IMR-90 (cell line): ENCODE measurements around the gene FAAP20. TPM values are rescaled to one million over a fixed set of nuclear protein-coding genes. Genes with fewer than 3 reads are reported as not detected.
A peak's percentile ranks its signal among the peaks of the same experiment; 100 is the strongest.

Source experiments
- ATAC-seq: fragments of 200-7000 bp; cut with Tn5 transposase; 2 replicates; pipeline ENCODE4 v1.9.1; 2020; ENCODE audit warnings: low read depth, mild to moderate bottlenecking, moderate library complexity
- BruUV-seq: library from RNA; stranded (reverse); fragments of 400-500 nt; replicated peaks from 2 replicates; lab custom pipeline; 2021; lab: Mats Ljungman, UMichigan
- CTCF ChIA-PET: fragments of 300-600 bp; formaldehyde crosslinking; extraction: SDS; loops from one replicate; lab custom pipeline; 2021; ENCODE audit warnings: antibody characterized with exemption; lab: Yijun Ruan, JAX
- POLR2A ChIA-PET: fragments of 300-600 bp; sonication (Branson Sonifier 250); formaldehyde crosslinking; loops from one replicate; lab custom pipeline; 2022; ENCODE audit warnings: antibody characterized with exemption; ENCODE audit not compliant: unreplicated experiment; lab: Charles Lee
- DNase-seq: peaks from one replicate; pipeline ENCODE4 v3.0.0; 2013
- H2AFZ ChIP-seq: replicated peaks from 2 replicates; pipeline ENCODE3; 2013; ENCODE audit warnings: low read length, mild to moderate bottlenecking; ENCODE audit not compliant: poor library complexity
- H2AK5ac ChIP-seq: 2 replicates; pipeline ENCODE4 v1.6.1; 2013; ENCODE audit warnings: low read depth, low read length, inconsistent platforms
- H2AK9ac ChIP-seq: replicated peaks from 2 replicates; pipeline ENCODE3; 2013; ENCODE audit warnings: mild to moderate bottlenecking, low read depth, low read length, moderate library complexity; ENCODE audit not compliant: poor library complexity
- H2BK120ac ChIP-seq: 2 replicates; pipeline ENCODE4 v1.6.1; 2013; ENCODE audit warnings: low read depth, low read length, inconsistent platforms
- H2BK15ac ChIP-seq: 3 replicates; pipeline ENCODE4 v1.6.1; 2013; ENCODE audit warnings: low read depth, low read length, inconsistent platforms
- H2BK20ac ChIP-seq: 2 replicates; pipeline ENCODE4 v1.6.1; 2013; ENCODE audit warnings: low read depth, mild to moderate bottlenecking, inconsistent platforms, low read length, moderate library complexity
- H2BK5ac ChIP-seq: 2 replicates; pipeline ENCODE4 v1.6.1; 2013; ENCODE audit warnings: mild to moderate bottlenecking, low read depth, low read length, inconsistent platforms; ENCODE audit not compliant: poor library complexity, severe bottlenecking
- H3K14ac ChIP-seq: replicated peaks from 2 replicates; pipeline ENCODE4 v1.6.1; 2013; ENCODE audit warnings: low read depth, low read length, inconsistent platforms
- H3K18ac ChIP-seq: 2 replicates; pipeline ENCODE4 v1.6.1; 2013; ENCODE audit warnings: low read depth, low read length, control low read depth
- H3K23ac ChIP-seq: 2 replicates; pipeline ENCODE4 v1.6.1; 2013; ENCODE audit warnings: low read depth, low read length, inconsistent platforms
- H3K27ac ChIP-seq: 2 replicates; pipeline ENCODE4 v1.5.1; 2013; ENCODE audit warnings: mild to moderate bottlenecking, control low read depth, low read length; ENCODE audit not compliant: insufficient read depth
- H3K27me3 ChIP-seq: 2 replicates; pipeline ENCODE4 v1.6.1; 2013; ENCODE audit warnings: low read length; ENCODE audit not compliant: control insufficient read depth, insufficient read depth
- H3K36me3 ChIP-seq: 2 replicates; pipeline ENCODE4 v1.6.1; 2013; ENCODE audit warnings: low read length, mixed read lengths; ENCODE audit not compliant: control insufficient read depth, insufficient read depth
- H3K4ac ChIP-seq: 2 replicates; pipeline ENCODE4 v1.6.1; 2013; ENCODE audit warnings: low read depth, low read length, inconsistent platforms
- H3K4me1 ChIP-seq: 2 replicates; pipeline ENCODE4 v1.6.1; 2013; ENCODE audit warnings: low read length, mixed read lengths; ENCODE audit not compliant: control insufficient read depth, insufficient read depth
- H3K4me2 ChIP-seq: 2 replicates; pipeline ENCODE4 v1.6.1; 2013; ENCODE audit warnings: low read depth, mild to moderate bottlenecking, control low read depth, low read length, moderate library complexity
- H3K4me3 ChIP-seq: 2 replicates; pipeline ENCODE4 v1.5.1; 2013; ENCODE audit warnings: low read depth, mild to moderate bottlenecking, control low read depth, low read length, moderate library complexity; ENCODE audit not compliant: insufficient read depth
- H3K56ac ChIP-seq: 2 replicates; pipeline ENCODE4 v1.6.1; 2013; ENCODE audit warnings: low read length, inconsistent platforms; ENCODE audit not compliant: insufficient read depth; ENCODE audit errors: extremely low read depth
- H3K79me1 ChIP-seq, 2 experiments: 2 replicates each; pipeline ENCODE4 v1.6.1; 2013; ENCODE audit warnings: low read length in 2 of 2, inconsistent platforms in 1 of 2, low read depth in 1 of 2
- H3K9ac ChIP-seq: 2 replicates; pipeline ENCODE4 v1.6.1; 2013; ENCODE audit warnings: low read depth, low read length, control low read depth
- H3K9me1 ChIP-seq: 2 replicates; pipeline ENCODE4 v1.6.1; 2013; ENCODE audit warnings: low read length, inconsistent platforms; ENCODE audit not compliant: insufficient read depth
- H3K9me3 ChIP-seq: 2 replicates; pipeline ENCODE4 v1.6.1; 2013; ENCODE audit warnings: low read length; ENCODE audit not compliant: control insufficient read depth, insufficient read depth
- H4K20me1 ChIP-seq: 2 replicates; pipeline ENCODE4 v1.6.1; 2013; ENCODE audit warnings: low read length, inconsistent platforms; ENCODE audit not compliant: insufficient read depth
- H4K5ac ChIP-seq: 2 replicates; pipeline ENCODE4 v1.6.1; 2013; ENCODE audit warnings: mild to moderate bottlenecking, low read depth, low read length, control low read depth
- H4K8ac ChIP-seq, 2 experiments: 2 replicates each; pipeline ENCODE4 v1.6.1; 2013; ENCODE audit warnings: low read depth in 2 of 2, low read length in 2 of 2, control low read depth in 1 of 2, inconsistent platforms in 1 of 2
- H4K91ac ChIP-seq: 2 replicates; pipeline ENCODE4 v1.6.1; 2013; ENCODE audit warnings: low read depth, low read length, inconsistent platforms; ENCODE audit not compliant: insufficient read depth
- BHLHE40 ChIP-seq: fragments of 150-350 bp; IDR thresholded peaks from 2 replicates; pipeline ENCODE4 v1.6.1; 2016; ENCODE audit warnings: mild to moderate bottlenecking, low read depth, low read length
- CEBPB ChIP-seq: IDR thresholded peaks from 2 replicates; pipeline ENCODE4 v1.6.1; 2012; ENCODE audit warnings: low read depth, low read length, improper control_type of control experiment
- CHD1 ChIP-seq: IDR thresholded peaks from 2 replicates; pipeline ENCODE4 v1.6.1; 2012; ENCODE audit warnings: low read depth, low read length, improper control_type of control experiment
- FOS ChIP-seq: fragments of 150-350 bp; IDR thresholded peaks from 2 replicates; pipeline ENCODE4 v1.6.1; 2016; ENCODE audit warnings: low read depth, low read length
- MAFK ChIP-seq: IDR thresholded peaks from 2 replicates; pipeline ENCODE4 v1.6.1; 2012; ENCODE audit warnings: low read depth, low read length, improper control_type of control experiment
- MAZ ChIP-seq: IDR thresholded peaks from 2 replicates; pipeline ENCODE4 v1.6.1; 2012; ENCODE audit warnings: low read depth, mild to moderate bottlenecking, low read length, improper control_type of control experiment, moderate library complexity, borderline replicate concordance
- MXI1 ChIP-seq: IDR thresholded peaks from 2 replicates; pipeline ENCODE4 v1.6.1; 2012; ENCODE audit warnings: low read depth, mild to moderate bottlenecking, low read length, moderate library complexity, borderline replicate concordance
- POLR2A ChIP-seq: IDR thresholded peaks from 2 replicates; pipeline ENCODE4 v1.6.1; 2012; ENCODE audit warnings: mild to moderate bottlenecking, low read depth, low read length
- RAD21 ChIP-seq: IDR thresholded peaks from 2 replicates; pipeline ENCODE4 v1.6.1; 2012; ENCODE audit warnings: low read length, improper control_type of control experiment
- RCOR1 ChIP-seq: IDR thresholded peaks from 2 replicates; pipeline ENCODE4 v1.6.1; 2012; ENCODE audit warnings: mild to moderate bottlenecking, low read length, improper control_type of control experiment; ENCODE audit not compliant: insufficient replicate concordance
- RFX5 ChIP-seq: IDR thresholded peaks from 2 replicates; pipeline ENCODE4 v1.8.0; 2012; ENCODE audit warnings: low read depth, mild to moderate bottlenecking, low read length, moderate library complexity
- SMC3 ChIP-seq: fragments of 150-350 bp; IDR thresholded peaks from 2 replicates; pipeline ENCODE4 v1.6.1; 2016; ENCODE audit warnings: low read depth, mild to moderate bottlenecking, antibody characterized with exemption, low read length, moderate library complexity
- WGBS, 2 experiments: methylation state at CpG; one replicate each; pipeline versions ENCODE4 v1.1.5 to v1.1.7; 2013; ENCODE audit warnings: missing lambda C conversion rate in 2 of 2; ENCODE audit not compliant: insufficient read length in 1 of 2; ENCODE audit errors: extremely low coverage in 2 of 2; 5-methylcytosine and 5-hydroxymethylcytosine counted together
- dilution Hi-C: fragments of 300-500 bp; cut with HindIII; formaldehyde crosslinking; loops from one replicate; pipeline ENCODE4 v1.14.3; 2018; ENCODE audit warnings: low sequenced_read_pairs; ENCODE audit not compliant: unreplicated experiment
- in situ Hi-C: fragments of 300-500 bp; cut with MboI; formaldehyde crosslinking; loops from 3 replicates; pipeline ENCODE4 v1.14.3; 2019; ENCODE audit warnings: low sequenced_read_pairs, inconsistent platforms, mixed read lengths
- intact Hi-C: fragments of 100-400 bp; cut with micrococcal nuclease; formaldehyde crosslinking; loops from 2 replicates; pipeline ENCODE4 v1.10.0; 2022
- polyA plus RNA-seq, 3 experiments: library from polyadenylated mRNA; depleted of rRNA; stranded (reverse); fragments of >200 nt; gene quantifications; 2 replicates each; pipeline ENCODE4 v1.2.3, GENCODE V29; 2012; ENCODE audit warnings: low replicate concordance in 1 of 3
- total RNA-seq: library from RNA; depleted of rRNA; stranded (reverse); fragments of >200 nt; gene quantifications from 2 replicates; pipeline ENCODE4 v1.2.3, GENCODE V29; 2012
- TF ChIP-seq, protein P1 (sequence below): fragments of 150-350 bp; IDR thresholded peaks from 2 replicates; pipeline ENCODE4 v1.6.1; 2016; ENCODE audit warnings: low read depth, mild to moderate bottlenecking, low read length, moderate library complexity, borderline replicate concordance
- TF ChIP-seq, protein P2 (sequence below): conservative IDR thresholded peaks from 2 replicates; pipeline ENCODE4 v1.5.1; 2012; ENCODE audit warnings: mild to moderate bottlenecking, low read depth, low read length, improper control_type of control experiment
- TF ChIP-seq, protein P3 (sequence below): fragments of 150-350 bp; IDR thresholded peaks from 2 replicates; pipeline ENCODE4 v1.6.1; 2017; ENCODE audit warnings: mild to moderate bottlenecking, antibody characterized with exemption, low read length, low read depth

The FAAP20 gene
- total and polyA plus RNA-seq, 2 of the 4 experiments (the other 2 are of a cell fraction): 6.5 to 31.5 TPM

DNA sequence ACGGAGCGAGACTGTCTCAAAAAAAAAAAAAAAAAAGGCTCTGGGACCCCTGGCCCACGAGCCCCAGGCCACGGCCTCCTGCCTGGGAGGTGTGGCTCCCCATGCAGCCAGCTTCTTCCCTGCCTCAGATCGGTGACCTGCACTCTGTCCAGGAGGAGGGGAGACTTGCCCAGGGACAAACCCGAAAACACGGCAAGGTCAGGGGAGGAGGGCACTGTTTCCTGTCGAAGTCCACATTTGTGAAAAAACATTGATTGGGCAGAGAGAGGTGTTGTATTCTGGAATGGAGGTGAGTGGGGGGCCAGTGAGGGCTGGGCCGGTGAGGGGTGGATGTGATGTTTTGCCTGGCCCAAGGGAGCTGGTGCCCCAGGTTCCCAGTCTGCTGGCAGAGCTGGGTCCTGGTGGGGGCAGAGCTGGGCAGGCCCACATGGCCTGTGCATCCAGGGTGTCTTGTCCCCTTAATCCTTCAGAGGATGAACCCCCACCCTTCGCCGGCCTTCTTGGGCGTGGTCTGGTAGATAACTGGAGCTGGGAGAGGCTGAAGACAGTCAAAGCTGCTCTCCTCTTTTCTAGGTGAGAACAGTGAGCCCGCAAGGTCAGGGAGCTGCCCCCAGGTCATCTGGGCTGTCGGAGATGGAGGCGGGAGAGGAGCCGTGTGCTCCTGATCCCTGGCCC, 12.4 kb upstream of the FAAP20 start:
- Histone ChIP-seq H3K4ac (peak overlapping the region; percentile 72), H3K56ac (0 out of 2 replicates have a peak overlapping the region, but pooled peaks have one; percentile 16), H4K91ac (peak overlapping the region; percentile 50; the same call in 1 of the 2 replicates), H3K9ac (no peak overlapping the region), H3K27ac (peak overlapping the region; percentile 32; the same call in 1 of the 2 replicates), H2BK20ac (no peak overlapping the region), H2AK5ac (peak overlapping the region; percentile 88), H3K9me1 (peaks cover 5% of the 10 kb centered on the region), H3K27me3 (no peaks in the 10 kb centered on the region), H4K20me1 (no peaks in the 10 kb centered on the region), H4K8ac (peak overlapping the region; percentile 13 to 18; a peak in 3 of 4 replicates), H3K4me2 (no peak overlapping the region), H3K4me3 (no peak overlapping the region), H3K18ac (no peak overlapping the region), H2BK15ac (peak overlapping the region; percentile 55; the same call in 1 of the 3 replicates), H3K14ac (no peak overlapping the region; the same call in 1 of the 2 replicates), H3K4me1 (peaks cover 41% of the 10 kb centered on the region), H4K5ac (peak overlapping the region; percentile 84; the same call in 1 of the 2 replicates), H2AK9ac (peak overlapping the region; percentile 95), H3K23ac (no peak overlapping the region), H2BK5ac (peak overlapping the region; percentile 75), H3K36me3 (no peaks in the 10 kb centered on the region), H3K9me3 (no peaks in the 10 kb centered on the region), H3K79me1 (peaks cover 4 to 30% of the 10 kb centered on the region in 2 experiments; a peak in 3 of 4 replicates), H2AFZ (peak overlapping the region; percentile 86), H2BK120ac (peak overlapping the region; percentile 64)
- ATAC-seq (no peak), DNase-seq (no peak)
- WGBS, 2 experiments: 83% methylated on average over 6 of the region's 16 CpGs; no CpG with 5 or more reads in 1 of the 2 experiments
- in situ Hi-C loops (no loop called here), intact Hi-C loops (no loop called here), dilution Hi-C loops (no loop called here)
- no TSS peak for BruUV-seq
- POLR2A ChIA-PET: no interaction called here
- CTCF ChIA-PET: interaction anchor here (0.8 kb wide), 1 partner anchor 173 kb away, joined by 3 read pairs; no protein-coding TSS in a partner anchor
- TF ChIP-seq, protein P1, sequence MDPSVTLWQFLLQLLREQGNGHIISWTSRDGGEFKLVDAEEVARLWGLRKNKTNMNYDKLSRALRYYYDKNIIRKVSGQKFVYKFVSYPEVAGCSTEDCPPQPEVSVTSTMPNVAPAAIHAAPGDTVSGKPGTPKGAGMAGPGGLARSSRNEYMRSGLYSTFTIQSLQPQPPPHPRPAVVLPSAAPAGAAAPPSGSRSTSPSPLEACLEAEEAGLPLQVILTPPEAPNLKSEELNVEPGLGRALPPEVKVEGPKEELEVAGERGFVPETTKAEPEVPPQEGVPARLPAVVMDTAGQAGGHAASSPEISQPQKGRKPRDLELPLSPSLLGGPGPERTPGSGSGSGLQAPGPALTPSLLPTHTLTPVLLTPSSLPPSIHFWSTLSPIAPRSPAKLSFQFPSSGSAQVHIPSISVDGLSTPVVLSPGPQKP: no peak
- TF ChIP-seq CHD1: no peak
- TF ChIP-seq MXI1: no peak
- no peak for TF ChIP-seq MAZ
- no peak for TF ChIP-seq RFX5
- TF ChIP-seq CEBPB: no peak
- TF ChIP-seq SMC3: no peak
- TF ChIP-seq RAD21: no peak
- no peak for TF ChIP-seq BHLHE40
- TF ChIP-seq, protein P2, sequence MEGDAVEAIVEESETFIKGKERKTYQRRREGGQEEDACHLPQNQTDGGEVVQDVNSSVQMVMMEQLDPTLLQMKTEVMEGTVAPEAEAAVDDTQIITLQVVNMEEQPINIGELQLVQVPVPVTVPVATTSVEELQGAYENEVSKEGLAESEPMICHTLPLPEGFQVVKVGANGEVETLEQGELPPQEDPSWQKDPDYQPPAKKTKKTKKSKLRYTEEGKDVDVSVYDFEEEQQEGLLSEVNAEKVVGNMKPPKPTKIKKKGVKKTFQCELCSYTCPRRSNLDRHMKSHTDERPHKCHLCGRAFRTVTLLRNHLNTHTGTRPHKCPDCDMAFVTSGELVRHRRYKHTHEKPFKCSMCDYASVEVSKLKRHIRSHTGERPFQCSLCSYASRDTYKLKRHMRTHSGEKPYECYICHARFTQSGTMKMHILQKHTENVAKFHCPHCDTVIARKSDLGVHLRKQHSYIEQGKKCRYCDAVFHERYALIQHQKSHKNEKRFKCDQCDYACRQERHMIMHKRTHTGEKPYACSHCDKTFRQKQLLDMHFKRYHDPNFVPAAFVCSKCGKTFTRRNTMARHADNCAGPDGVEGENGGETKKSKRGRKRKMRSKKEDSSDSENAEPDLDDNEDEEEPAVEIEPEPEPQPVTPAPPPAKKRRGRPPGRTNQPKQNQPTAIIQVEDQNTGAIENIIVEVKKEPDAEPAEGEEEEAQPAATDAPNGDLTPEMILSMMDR: no peak
- TF ChIP-seq RCOR1: no peak
- TF ChIP-seq, protein P3, sequence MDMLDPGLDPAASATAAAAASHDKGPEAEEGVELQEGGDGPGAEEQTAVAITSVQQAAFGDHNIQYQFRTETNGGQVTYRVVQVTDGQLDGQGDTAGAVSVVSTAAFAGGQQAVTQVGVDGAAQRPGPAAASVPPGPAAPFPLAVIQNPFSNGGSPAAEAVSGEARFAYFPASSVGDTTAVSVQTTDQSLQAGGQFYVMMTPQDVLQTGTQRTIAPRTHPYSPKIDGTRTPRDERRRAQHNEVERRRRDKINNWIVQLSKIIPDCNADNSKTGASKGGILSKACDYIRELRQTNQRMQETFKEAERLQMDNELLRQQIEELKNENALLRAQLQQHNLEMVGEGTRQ: no peak
- TF ChIP-seq FOS: no peak
- no peak for TF ChIP-seq MAFK
- TF ChIP-seq POLR2A: no peak
